Measurements from ENCODE around the gene IGSF21.

The IGSF21 gene

GRCh38 chr1:18417316-18418269, 310.0 kb downstream of the IGSF21 start:
- Histone ChIP-seq H3K27ac (ENCODE audit: low read depth, low read length) (no peak overlapping the region), H3K18ac (ENCODE audit: low read length) (no peak overlapping the region), H4K91ac (ENCODE audit: low read depth, low read length) (no peak overlapping the region), H3K4ac (ENCODE audit: low read depth, low read length) (no peak overlapping the region), H3K27me3 (ENCODE audit: insufficient read depth, low read length) (no peaks in the 10 kb centered on the region), H3K36me3 (ENCODE audit: control insufficient read depth in 1 of 2, insufficient read depth in 2 of 2, low read length in 2 of 2) (peaks cover 0 to 3% of the 10 kb centered on the region in 2 experiments), H2AFZ (ENCODE audit: insufficient read depth, low read length, poor library complexity) (no peak overlapping the region), H4K12ac (ENCODE audit: low read depth, low read length) (no peak overlapping the region), H3K79me2 (ENCODE audit: control insufficient read depth, insufficient read depth, low read length, poor library complexity) (peaks cover 1% of the 10 kb centered on the region), H3K23ac (ENCODE audit: low read length) (no peak overlapping the region), H3K4me1 (ENCODE audit: control insufficient read depth in 1 of 2, insufficient read depth in 2 of 2, low read length in 2 of 2) (peaks cover 32 to 38% of the 10 kb centered on the region in 2 experiments), H3K4me2 (ENCODE audit: low read length) (no peak overlapping the region), H4K8ac (ENCODE audit: low read depth, low read length) (no peak overlapping the region), H2AK5ac (ENCODE audit: low read length) (no peak overlapping the region), H3K14ac (ENCODE audit: low read length) (no peak overlapping the region), H2BK120ac (ENCODE audit: insufficient read depth, low read length, poor library complexity) (no peak overlapping the region), H3K4me3 (ENCODE audit: low read depth, low read length) (no peak overlapping the region), H2BK5ac (ENCODE audit: low read depth, low read length, poor library complexity) (no peak overlapping the region), H3K79me1 (ENCODE audit: low read length) (peaks cover 26% of the 10 kb centered on the region), H2BK12ac (ENCODE audit: low read length) (peak overlapping the region; percentile 18), H3K9ac (ENCODE audit: low read length) (no peak overlapping the region), H3K9me3 (ENCODE audit: insufficient read depth, low read depth, low read length) (peaks cover 7% of the 10 kb centered on the region)
- no CpG with 5 or more reads among the region's 3 CpGs for WGBS (ENCODE audit: extremely low coverage, insufficient coverage, insufficient read length)
- peak in 1 of 2 donors; percentile 58 for DNase-seq

- H4K12ac ChIP-seq (ENCODE audit: low read depth, low read length): no peak overlapping the region
- no peak overlapping the region for H4K8ac ChIP-seq (ENCODE audit: low read depth, low read length)
- WGBS (ENCODE audit: extremely low coverage, insufficient coverage, insufficient read length): no CpG with 5 or more reads among the region's 6 CpGs
- H3K9ac ChIP-seq (ENCODE audit: low read length): no peak overlapping the region
- peak overlapping the region; percentile 10 for H2BK12ac ChIP-seq (ENCODE audit: low read length)
- H3K27me3 ChIP-seq (ENCODE audit: insufficient read depth, low read length): no peaks in the 10 kb centered on the region
- H2AK5ac ChIP-seq (ENCODE audit: low read length): no peak overlapping the region
- H3K4me3 ChIP-seq (ENCODE audit: low read depth, low read length): no peak overlapping the region
- no peaks in the 10 kb centered on the region for H3K9me3 ChIP-seq (ENCODE audit: insufficient read depth, low read depth, low read length)
- peak overlapping the region; percentile 48 for H4K91ac ChIP-seq (ENCODE audit: low read depth, low read length)
- peaks cover 32% of the 10 kb centered on the region for H3K79me1 ChIP-seq (ENCODE audit: low read length)
- H3K4ac ChIP-seq (ENCODE audit: low read depth, low read length): no peak overlapping the region
- H3K36me3 ChIP-seq (ENCODE audit: control insufficient read depth in 1 of 2, insufficient read depth in 2 of 2, low read length in 2 of 2): no peaks in the 10 kb centered on the region
- peaks cover 31 to 39% of the 10 kb centered on the region in 2 experiments for H3K4me1 ChIP-seq (ENCODE audit: control insufficient read depth in 1 of 2, insufficient read depth in 2 of 2, low read length in 2 of 2)
- peak overlapping the region; percentile 11 for H3K14ac ChIP-seq (ENCODE audit: low read length)
- H2BK120ac ChIP-seq (ENCODE audit: insufficient read depth, low read length, poor library complexity): peak overlapping the region; percentile 25
- H2BK5ac ChIP-seq (ENCODE audit: low read depth, low read length, poor library complexity): peak overlapping the region; percentile 42
- H3K23ac ChIP-seq (ENCODE audit: low read length): no peak overlapping the region
- DNase-seq: no peak
- no peak overlapping the region for H3K4me2 ChIP-seq (ENCODE audit: low read length)
- peaks cover 1% of the 10 kb centered on the region for H3K79me2 ChIP-seq (ENCODE audit: control insufficient read depth, insufficient read depth, low read length, poor library complexity)
- no peak overlapping the region for H3K18ac ChIP-seq (ENCODE audit: low read length)
- no peak overlapping the region for H2AFZ ChIP-seq (ENCODE audit: insufficient read depth, low read length, poor library complexity)
- H3K27ac ChIP-seq (ENCODE audit: low read depth, low read length): peak overlapping the region; percentile 26
Measured at GRCh38 chr1:18419113-18419844, 311.7 kb downstream of the IGSF21 start.

GRCh38 chr1:18419845-18420184, 312.2 kb downstream of the IGSF21 start:
- Histone ChIP-seq H2AK5ac (ENCODE audit: low read length) (no peak overlapping the region), H3K36me3 (ENCODE audit: control insufficient read depth in 1 of 2, insufficient read depth in 2 of 2, low read length in 2 of 2) (no peaks in the 10 kb centered on the region), H3K23ac (ENCODE audit: low read length) (no peak overlapping the region), H3K9ac (ENCODE audit: low read length) (no peak overlapping the region), H3K4me3 (ENCODE audit: low read depth, low read length) (no peak overlapping the region), H4K12ac (ENCODE audit: low read depth, low read length) (no peak overlapping the region), H2AFZ (ENCODE audit: insufficient read depth, low read length, poor library complexity) (no peak overlapping the region), H4K8ac (ENCODE audit: low read depth, low read length) (no peak overlapping the region), H2BK120ac (ENCODE audit: insufficient read depth, low read length, poor library complexity) (peak overlapping the region; percentile 25), H3K14ac (ENCODE audit: low read length) (peak overlapping the region; percentile 11), H3K4me2 (ENCODE audit: low read length) (no peak overlapping the region), H2BK5ac (ENCODE audit: low read depth, low read length, poor library complexity) (peak overlapping the region; percentile 42), H3K79me1 (ENCODE audit: low read length) (peaks cover 31% of the 10 kb centered on the region), H3K27me3 (ENCODE audit: insufficient read depth, low read length) (no peaks in the 10 kb centered on the region), H3K9me3 (ENCODE audit: insufficient read depth, low read depth, low read length) (no peaks in the 10 kb centered on the region), H3K4me1 (ENCODE audit: control insufficient read depth in 1 of 2, insufficient read depth in 2 of 2, low read length in 2 of 2) (peaks cover 26 to 33% of the 10 kb centered on the region in 2 experiments), H3K4ac (ENCODE audit: low read depth, low read length) (no peak overlapping the region), H3K18ac (ENCODE audit: low read length) (no peak overlapping the region), H3K79me2 (ENCODE audit: control insufficient read depth, insufficient read depth, low read length, poor library complexity) (peaks cover 1% of the 10 kb centered on the region), H2BK12ac (ENCODE audit: low read length) (no peak overlapping the region), H3K27ac (ENCODE audit: low read depth, low read length) (peak overlapping the region; percentile 26), H4K91ac (ENCODE audit: low read depth, low read length) (peak overlapping the region; percentile 48)
- DNase-seq: no peak
- no CpG with 5 or more reads among the region's 5 CpGs for WGBS (ENCODE audit: extremely low coverage, insufficient coverage, insufficient read length)

DNA sequence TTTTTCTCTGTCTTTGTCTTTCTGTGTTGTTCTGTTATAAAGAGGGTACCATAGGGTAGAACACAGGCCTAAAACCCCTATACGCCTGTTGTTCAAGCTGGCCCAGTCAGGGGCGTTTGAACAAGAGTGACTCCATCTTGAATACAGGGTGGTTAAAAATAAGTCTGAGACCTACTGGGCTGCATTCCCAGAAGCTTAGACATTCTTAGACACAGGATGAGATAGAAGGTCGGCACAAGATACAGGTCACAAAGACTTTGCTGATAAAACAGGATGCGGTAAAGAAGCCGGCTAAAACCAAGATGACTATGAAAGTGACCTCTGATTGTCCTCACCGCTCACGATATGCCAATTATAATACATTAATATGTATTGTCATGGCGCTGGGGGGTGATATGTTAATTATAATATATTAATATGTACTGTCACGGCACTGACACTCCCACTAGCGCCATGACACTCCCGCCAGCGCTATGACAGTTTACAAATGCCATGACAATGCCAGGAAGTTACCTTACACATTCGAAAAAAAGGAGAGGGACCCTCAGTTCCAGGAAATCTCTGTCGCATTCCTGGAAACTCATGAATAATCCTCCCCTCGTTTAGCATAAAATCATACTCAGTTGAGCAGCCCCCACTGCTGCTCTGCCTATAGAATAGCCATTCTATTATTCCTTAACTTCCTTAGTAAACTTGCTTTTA, 314.6 kb downstream of the IGSF21 start:
- Histone ChIP-seq H3K4me3 (ENCODE audit: low read depth, low read length) (no peak overlapping the region), H2AFZ (ENCODE audit: insufficient read depth, low read length, poor library complexity) (no peak overlapping the region), H4K91ac (ENCODE audit: low read depth, low read length) (peak overlapping the region; percentile 86), H2AK5ac (ENCODE audit: low read length) (no peak overlapping the region), H3K27ac (ENCODE audit: low read depth, low read length) (peak overlapping the region; percentile 85), H3K79me2 (ENCODE audit: control insufficient read depth, insufficient read depth, low read length, poor library complexity) (peaks cover 1% of the 10 kb centered on the region), H4K12ac (ENCODE audit: low read depth, low read length) (no peak overlapping the region), H3K4me1 (ENCODE audit: control insufficient read depth in 1 of 2, insufficient read depth in 2 of 2, low read length in 2 of 2) (peaks cover 20 to 32% of the 10 kb centered on the region in 2 experiments), H3K18ac (ENCODE audit: low read length) (no peak overlapping the region), H3K9me3 (ENCODE audit: insufficient read depth, low read depth, low read length) (peaks cover 2% of the 10 kb centered on the region), H3K27me3 (ENCODE audit: insufficient read depth, low read length) (no peaks in the 10 kb centered on the region), H2BK12ac (ENCODE audit: low read length) (no peak overlapping the region), H3K36me3 (ENCODE audit: control insufficient read depth in 1 of 2, insufficient read depth in 2 of 2, low read length in 2 of 2) (peaks cover 2% of the 10 kb centered on the region in 2 experiments), H3K14ac (ENCODE audit: low read length) (no peak overlapping the region), H2BK120ac (ENCODE audit: insufficient read depth, low read length, poor library complexity) (peak overlapping the region; percentile 57), H2BK5ac (ENCODE audit: low read depth, low read length, poor library complexity) (peak overlapping the region; percentile 54), H4K8ac (ENCODE audit: low read depth, low read length) (no peak overlapping the region), H3K23ac (ENCODE audit: low read length) (no peak overlapping the region), H3K4ac (ENCODE audit: low read depth, low read length) (no peak overlapping the region), H3K79me1 (ENCODE audit: low read length) (peaks cover 27% of the 10 kb centered on the region), H3K9ac (ENCODE audit: low read length) (no peak overlapping the region), H3K4me2 (ENCODE audit: low read length) (no peak overlapping the region)
- WGBS (ENCODE audit: extremely low coverage, insufficient coverage, insufficient read length): no CpG with 5 or more reads among the region's 15 CpGs
- peak in 1 of 2 donors; percentile 51 for DNase-seq

All from trophoblast cell (in vitro differentiated cells and primary cell).